SIG-M5 treated with dmso at 0.1 percent for 504 hours (cell line): Measurements from ENCODE around the gene FCGR3B.
"Not testable (repeated sequence)": the region's sequence is repeated elsewhere in the genome, so short reads cannot be mapped to it uniquely, and the experiment has no call there.

Experiments used
- DNase-seq: peaks from one replicate; lab custom pipeline; 2025; ENCODE audit not compliant: unreplicated experiment; lab: John Stamatoyannopoulos, UW

Gene FCGR3B

GRCh38 chr1:161606541-161607336 is 24.2 kb downstream of the FCGR3B start:
- not testable (repeated sequence) for DNase-seq

DNA sequence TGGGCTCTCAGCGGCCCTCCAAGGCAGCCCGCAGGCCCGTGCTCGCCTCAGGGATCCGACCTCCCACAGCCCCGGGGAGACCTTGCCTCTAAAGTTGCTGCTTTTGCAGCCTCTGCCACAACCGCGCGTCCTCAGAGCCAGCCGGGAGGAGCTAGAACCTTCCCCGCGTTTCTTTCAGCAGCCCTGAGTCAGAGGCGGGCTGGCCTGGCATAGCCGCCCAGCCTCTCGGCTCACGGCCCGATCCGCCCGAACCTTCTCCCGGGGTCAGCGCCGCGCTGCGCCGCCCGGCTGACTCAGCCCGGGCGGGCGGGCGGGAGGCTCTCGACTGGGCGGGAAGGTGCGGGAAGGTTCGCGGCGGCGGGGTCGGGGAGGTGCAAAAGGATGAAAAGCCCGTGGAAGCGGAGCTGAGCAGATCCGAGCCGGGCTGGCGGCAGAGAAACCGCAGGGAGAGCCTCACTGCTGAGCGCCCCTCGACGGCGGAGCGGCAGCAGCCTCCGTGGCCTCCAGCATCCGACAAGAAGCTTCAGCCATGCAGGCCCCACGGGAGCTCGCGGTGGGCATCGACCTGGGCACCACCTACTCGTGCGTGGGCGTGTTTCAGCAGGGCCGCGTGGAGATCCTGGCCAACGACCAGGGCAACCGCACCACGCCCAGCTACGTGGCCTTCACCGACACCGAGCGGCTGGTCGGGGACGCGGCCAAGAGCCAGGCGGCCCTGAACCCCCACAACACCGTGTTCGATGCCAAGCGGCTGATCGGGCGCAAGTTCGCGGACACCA is 25.0 kb downstream of the FCGR3B start:
- not testable (repeated sequence) for DNase-seq

- not testable (repeated sequence) for DNase-seq
Observed at GRCh38 chr1:161605024-161605423, 26.0 kb downstream of the FCGR3B start.

GRCh38 chr1:161597077-161597476 is 33.9 kb downstream of the FCGR3B start:
- not testable (repeated sequence) for DNase-seq

DNA sequence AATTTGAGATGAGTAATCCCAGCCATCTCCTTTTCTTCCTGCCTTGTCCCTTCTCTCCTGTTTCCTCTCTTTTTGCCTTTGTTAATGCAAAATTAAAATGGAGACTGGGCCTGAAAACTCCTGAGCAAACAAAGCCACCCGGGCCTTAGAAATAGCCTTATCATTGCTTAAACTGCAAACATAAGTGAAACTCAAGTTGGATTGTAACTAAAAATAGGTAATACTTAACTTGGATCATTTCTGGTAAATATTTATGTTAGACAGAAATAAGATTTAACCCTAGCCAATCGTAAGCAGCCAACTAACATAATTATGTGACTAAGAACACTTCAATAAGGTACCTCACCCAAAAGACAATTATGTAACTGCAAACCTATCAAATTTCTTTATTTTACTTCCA is 35.4 kb downstream of the FCGR3B start:
- DNase-seq = not testable (repeated sequence)

- not testable (repeated sequence) for DNase-seq
Observed at GRCh38 chr1:161595173-161595572, 35.8 kb downstream of the FCGR3B start.

DNA sequence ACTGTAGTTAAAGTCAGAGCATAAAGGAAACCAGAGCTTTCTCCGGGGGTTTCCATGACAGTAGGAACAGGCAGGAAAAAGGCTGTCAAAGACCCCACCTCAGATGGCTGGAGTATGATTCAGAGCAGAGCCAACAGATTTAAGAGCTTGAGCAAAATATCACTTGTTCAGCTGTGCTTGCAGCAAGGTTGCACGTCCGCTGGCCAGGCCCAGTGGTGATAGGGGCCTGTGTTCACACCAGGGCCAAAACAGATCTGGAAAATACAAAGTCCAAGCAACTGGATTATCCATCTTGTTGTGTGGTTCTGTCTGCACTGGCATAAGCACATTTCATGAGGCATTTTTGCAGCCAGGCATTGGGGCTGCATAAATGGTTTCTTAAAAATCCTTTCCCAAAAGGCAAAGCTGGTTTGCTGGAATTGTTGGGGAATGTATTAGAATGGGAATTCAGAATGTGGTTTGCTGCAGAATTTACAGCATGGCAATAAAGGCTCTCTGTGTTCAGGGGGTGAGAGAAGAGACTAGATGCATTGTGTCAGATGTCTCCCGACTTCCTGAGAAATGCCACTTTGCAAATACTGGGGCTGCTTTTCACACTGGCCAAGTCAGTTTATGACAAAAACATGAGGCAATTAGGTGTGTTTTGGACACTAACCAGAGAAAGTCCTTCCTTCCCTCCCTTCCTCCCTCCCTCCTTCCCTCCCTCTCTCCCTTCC is 36.5 kb downstream of the FCGR3B start:
- not testable (repeated sequence) for DNase-seq

DNA sequence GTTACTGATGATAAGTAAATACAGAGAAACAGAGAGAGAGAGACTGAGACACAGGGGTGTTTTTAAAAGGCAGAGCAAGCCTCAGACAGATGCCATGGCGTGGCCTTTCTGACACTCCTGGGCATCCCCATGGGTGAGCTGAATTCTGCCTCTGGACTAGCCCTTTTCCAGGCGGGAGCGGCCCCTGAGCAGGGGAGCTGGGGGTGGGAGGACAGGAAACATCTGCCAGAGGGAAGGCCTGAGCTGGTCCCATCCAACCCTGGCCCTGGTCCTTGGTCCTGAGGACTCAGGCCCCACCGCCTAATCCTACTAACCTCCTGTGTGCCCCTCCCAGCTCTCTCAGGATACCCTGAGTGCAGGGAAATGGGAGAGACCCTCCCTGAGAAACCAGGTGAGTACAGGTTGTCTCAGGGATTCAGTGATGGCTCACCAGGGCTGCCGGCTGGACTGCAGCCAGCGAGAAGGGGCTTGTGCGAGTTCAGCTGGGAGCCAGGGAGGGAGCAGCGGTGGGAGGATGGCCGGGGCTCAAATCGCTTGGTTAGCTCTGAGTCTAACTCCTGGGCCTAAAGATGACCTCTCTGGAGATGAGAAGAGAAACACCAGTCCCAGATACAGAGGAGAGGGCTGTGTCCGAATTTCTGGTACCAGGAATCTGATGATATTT is 37.8 kb downstream of the FCGR3B start:
- not testable (repeated sequence) for DNase-seq

- not testable (repeated sequence) for DNase-seq
Observed at GRCh38 chr1:161592586-161592985, 38.4 kb downstream of the FCGR3B start.

DNA sequence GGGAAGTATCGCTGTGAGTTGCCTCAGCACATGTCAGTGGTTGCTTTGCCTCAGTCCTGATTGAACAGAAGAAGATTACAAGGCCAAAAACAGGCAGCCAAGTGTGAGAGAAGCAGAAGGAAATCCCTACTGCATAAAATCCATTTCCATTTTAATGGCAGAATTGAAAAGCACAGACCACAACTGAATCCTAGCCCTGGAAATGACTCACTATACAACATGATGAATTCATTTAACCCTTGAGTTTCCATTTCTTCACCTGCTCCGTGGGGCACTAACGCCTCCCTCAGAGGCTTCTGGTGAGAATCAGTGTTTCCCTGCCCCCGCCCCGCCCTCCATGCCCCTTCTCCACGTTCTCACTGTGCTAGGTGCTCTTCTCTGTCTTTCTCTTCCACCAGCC is 41.1 kb downstream of the FCGR3B start:
- not testable (repeated sequence) for DNase-seq

GRCh38 chr1:161589365-161589764 is 41.6 kb downstream of the FCGR3B start:
- not testable (repeated sequence) for DNase-seq

DNA sequence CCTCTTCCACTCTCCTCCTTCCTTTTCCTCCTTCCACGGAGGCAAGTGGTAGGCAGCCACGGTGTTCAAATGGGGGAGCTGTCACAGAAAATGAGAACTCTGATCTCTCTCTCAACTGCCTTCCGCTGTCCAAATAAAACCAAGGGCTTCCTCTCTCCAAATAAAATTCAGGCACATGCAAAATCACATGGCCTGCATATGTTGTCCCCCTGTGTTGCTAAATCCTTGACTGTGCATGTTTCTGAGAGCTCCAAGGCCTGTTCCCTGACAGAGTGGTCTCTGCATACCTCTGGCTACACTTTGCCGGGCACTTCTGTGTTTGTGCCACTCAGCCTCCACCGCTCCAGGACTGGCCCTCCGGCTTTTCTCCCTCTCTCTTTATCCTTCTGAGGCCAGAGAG is 42.4 kb downstream of the FCGR3B start:
- not testable (repeated sequence) for DNase-seq

GRCh38 chr1:161582882-161583281 is 48.1 kb downstream of the FCGR3B start:
- not testable (repeated sequence) for DNase-seq

- not testable (repeated sequence) for DNase-seq
Observed at GRCh38 chr1:161580879-161581537, 50.0 kb downstream of the FCGR3B start.

- DNase-seq = not testable (repeated sequence)
Observed at GRCh38 chr1:161579856-161580507, 51.0 kb downstream of the FCGR3B start.

DNA sequence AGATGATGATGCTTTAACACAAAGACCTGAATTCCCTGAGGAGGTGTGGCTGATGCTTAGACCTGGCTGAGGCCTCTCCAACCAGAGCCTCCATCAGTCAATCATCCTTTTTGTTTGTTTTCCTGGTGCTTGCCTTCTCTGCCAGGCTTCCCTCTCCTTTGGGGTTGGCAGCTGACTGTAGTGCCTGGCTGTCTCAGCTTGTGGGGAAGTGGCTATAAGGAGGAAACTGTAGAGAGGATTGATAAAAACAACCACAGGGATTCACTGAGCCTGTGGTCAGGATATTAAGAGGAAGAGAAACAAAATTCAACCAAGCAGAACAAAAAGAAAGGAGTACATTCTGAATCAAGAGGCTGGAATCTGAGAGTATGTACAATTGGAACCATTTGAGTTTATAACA is 54.3 kb downstream of the FCGR3B start:
- DNase-seq = not testable (repeated sequence)
